Activated T-helper 1 cell treated with anti-CD3 and anti-CD28 coated beads, Interleukin-12 subunit alpha, Interleukin-12 subunit beta, Interleukin-2, Interleukin-4 antibody, amounts not matched to agents 30 ng/mL and 10 ng/mL and 1 ng/mL, durations not matched to agents 14 hours and 24 hours and 36 hours (primary cell): ENCODE measurements around the gene OTOF. TPM values are rescaled to one million over a fixed set of nuclear protein-coding genes. Genes with fewer than 3 reads are reported as not detected.

Experiments
- DNase-seq: peaks from one replicate; pipeline ENCODE4 v3.0.0; 2021; ENCODE audit warnings: low spot score
- H3K27ac Mint-ChIP-seq: one replicate; pipeline ENCODE4 v1.8.0; 2021; ENCODE audit warnings: mild to moderate bottlenecking, mixed read lengths
- H3K27me3 Mint-ChIP-seq: one replicate; pipeline ENCODE4 v1.8.0; 2022; ENCODE audit warnings: mild to moderate bottlenecking, moderate library complexity, mixed read lengths; ENCODE audit not compliant: insufficient read depth
- H3K36me3 Mint-ChIP-seq: one replicate; pipeline ENCODE4 v1.8.0; 2021; ENCODE audit warnings: low read depth, mixed read lengths
- H3K4me1 Mint-ChIP-seq: one replicate; pipeline ENCODE4 v1.8.0; 2021; ENCODE audit warnings: low read depth, mixed read lengths
- H3K4me3 Mint-ChIP-seq: one replicate; pipeline ENCODE4 v1.8.0; 2021; ENCODE audit warnings: mild to moderate bottlenecking, moderate library complexity, mixed read lengths
- H3K9me3 Mint-ChIP-seq: one replicate; pipeline ENCODE4 v1.8.0; 2021; ENCODE audit warnings: mixed read lengths
- intact Hi-C: fragments of 100-400 bp; cut with micrococcal nuclease; formaldehyde crosslinking; loops from one replicate; pipeline ENCODE4 v1.15.1; 2024
- total RNA-seq: library from RNA; stranded (reverse); gene quantifications from 2 replicates; pipeline ENCODE4 v1.2.3, GENCODE V29; 2022

Gene OTOF
- total RNA-seq, 1 donor from 2014 or later = 5.9 TPM

GRCh38 chr2:26494199-26494598, 16.3 kb upstream of the OTOF start:
- Mint-ChIP-seq H3K27me3 (peaks cover 6% of the 10 kb centered on the region), H3K4me1 (no peaks in the 10 kb centered on the region), H3K9me3 (no peaks in the 10 kb centered on the region), H3K4me3 (no peak overlapping the region), H3K36me3 (no peaks in the 10 kb centered on the region), H3K27ac (no peak overlapping the region)
- no peak for DNase-seq
- intact Hi-C loops = no loop called here

- Mint-ChIP-seq H3K9me3 (no peaks in the 10 kb centered on the region), H3K27ac (no peak overlapping the region), H3K36me3 (no peaks in the 10 kb centered on the region), H3K4me1 (no peaks in the 10 kb centered on the region), H3K27me3 (peaks cover 3% of the 10 kb centered on the region), H3K4me3 (no peak overlapping the region)
- intact Hi-C loops = no loop called here
- DNase-seq = no peak
Measured at GRCh38 chr2:26493566-26493965, 15.6 kb upstream of the OTOF start.

GRCh38 chr2:26492749-26493515, 15.0 kb upstream of the OTOF start:
- no peaks in the 10 kb centered on the region for H3K9me3 Mint-ChIP-seq
- H3K36me3 Mint-ChIP-seq = no peaks in the 10 kb centered on the region
- H3K4me1 Mint-ChIP-seq = no peaks in the 10 kb centered on the region
- DNase-seq = no peak
- intact Hi-C loops = no loop called here
- H3K27me3 Mint-ChIP-seq = peaks cover 3% of the 10 kb centered on the region
- H3K27ac Mint-ChIP-seq = no peak overlapping the region
- no peak overlapping the region for H3K4me3 Mint-ChIP-seq

- H3K9me3 Mint-ChIP-seq = no peaks in the 10 kb centered on the region
- no peaks in the 10 kb centered on the region for H3K4me1 Mint-ChIP-seq
- no peaks in the 10 kb centered on the region for H3K36me3 Mint-ChIP-seq
- H3K27me3 Mint-ChIP-seq = peaks cover 3% of the 10 kb centered on the region
- intact Hi-C loops = no loop called here
- DNase-seq = no peak
- H3K4me3 Mint-ChIP-seq = no peak overlapping the region
- no peak overlapping the region for H3K27ac Mint-ChIP-seq
Measured at GRCh38 chr2:26491563-26492167, 13.7 kb upstream of the OTOF start.

- Mint-ChIP-seq H3K27me3 (no peaks in the 10 kb centered on the region), H3K9me3 (no peaks in the 10 kb centered on the region)
Measured at GRCh38 chr2:26489213-26489850, 11.4 kb upstream of the OTOF start.

GRCh38 chr2:26488463-26489212, 10.7 kb upstream of the OTOF start:
- intact Hi-C loops = no loop called here
- H3K36me3 Mint-ChIP-seq = no peaks in the 10 kb centered on the region
- DNase-seq = no peak
- no peak overlapping the region for H3K4me3 Mint-ChIP-seq
- H3K4me1 Mint-ChIP-seq = no peaks in the 10 kb centered on the region
- H3K27me3 Mint-ChIP-seq = no peaks in the 10 kb centered on the region
- no peak overlapping the region for H3K27ac Mint-ChIP-seq
- no peaks in the 10 kb centered on the region for H3K9me3 Mint-ChIP-seq

More at GRCh38 chr2:26489213-26489850, 11.4 kb upstream of the OTOF start:
- Mint-ChIP-seq H3K4me3 (no peak overlapping the region), H3K36me3 (no peaks in the 10 kb centered on the region), H3K27ac (no peak overlapping the region), H3K4me1 (no peaks in the 10 kb centered on the region)
- DNase-seq = no peak
- intact Hi-C loops = no loop called here

GRCh38 chr2:26487192-26487591, 9.3 kb upstream of the OTOF start:
- no peaks in the 10 kb centered on the region for H3K27me3 Mint-ChIP-seq

GRCh38 chr2:26486789-26487188, 8.9 kb upstream of the OTOF start:
- no peaks in the 10 kb centered on the region for H3K27me3 Mint-ChIP-seq
- no peak overlapping the region for H3K27ac Mint-ChIP-seq
- no peaks in the 10 kb centered on the region for H3K4me1 Mint-ChIP-seq
- no peaks in the 10 kb centered on the region for H3K36me3 Mint-ChIP-seq
- intact Hi-C loops = no loop called here
- H3K9me3 Mint-ChIP-seq = no peaks in the 10 kb centered on the region
- no peak overlapping the region for H3K4me3 Mint-ChIP-seq
- no peak for DNase-seq

More at GRCh38 chr2:26487192-26487591, 9.3 kb upstream of the OTOF start:
- Mint-ChIP-seq H3K36me3 (no peaks in the 10 kb centered on the region), H3K4me1 (no peaks in the 10 kb centered on the region), H3K27ac (no peak overlapping the region), H3K4me3 (no peak overlapping the region), H3K9me3 (no peaks in the 10 kb centered on the region)
- no peak for DNase-seq
- intact Hi-C loops = no loop called here

GRCh38 chr2:26485725-26486418, 7.9 kb upstream of the OTOF start:
- intact Hi-C loops = no loop called here
- Mint-ChIP-seq H3K9me3 (no peaks in the 10 kb centered on the region), H3K36me3 (no peaks in the 10 kb centered on the region), H3K4me3 (no peak overlapping the region), H3K4me1 (no peaks in the 10 kb centered on the region), H3K27me3 (no peaks in the 10 kb centered on the region), H3K27ac (no peak overlapping the region)
- no peak for DNase-seq

GRCh38 chr2:26485099-26485498, 7.2 kb upstream of the OTOF start:
- no peak for DNase-seq
- H3K27ac Mint-ChIP-seq = no peak overlapping the region
- H3K9me3 Mint-ChIP-seq = no peaks in the 10 kb centered on the region
- H3K27me3 Mint-ChIP-seq = no peaks in the 10 kb centered on the region
- no peaks in the 10 kb centered on the region for H3K4me1 Mint-ChIP-seq
- intact Hi-C loops = no loop called here
- no peaks in the 10 kb centered on the region for H3K36me3 Mint-ChIP-seq
- no peak overlapping the region for H3K4me3 Mint-ChIP-seq

GRCh38 chr2:26484579-26484978, 6.7 kb upstream of the OTOF start:
- Mint-ChIP-seq H3K27ac (no peak overlapping the region), H3K36me3 (no peaks in the 10 kb centered on the region), H3K9me3 (no peaks in the 10 kb centered on the region), H3K4me3 (no peak overlapping the region), H3K4me1 (no peaks in the 10 kb centered on the region), H3K27me3 (no peaks in the 10 kb centered on the region)
- no peak for DNase-seq
- intact Hi-C loops = no loop called here

GRCh38 chr2:26483957-26484565, 6.1 kb upstream of the OTOF start:
- Mint-ChIP-seq H3K4me3 (no peak overlapping the region), H3K27ac (no peak overlapping the region), H3K9me3 (no peaks in the 10 kb centered on the region), H3K27me3 (no peaks in the 10 kb centered on the region), H3K4me1 (no peaks in the 10 kb centered on the region), H3K36me3 (no peaks in the 10 kb centered on the region)
- intact Hi-C loops = no loop called here
- no peak for DNase-seq
